Heart left ventricle (tissue), 13 donors: ENCODE results near the gene P2RY12.

Source experiments
- POLR2A ChIP-seq, 2 donors: fragments of 450-650 bp; IDR thresholded peaks; one replicate each; pipeline ENCODE4 v1.6.1; 2017; ENCODE audit warnings: antibody characterized with exemption in 2 of 2, mild to moderate bottlenecking in 2 of 2, moderate library complexity in 2 of 2
- TF ChIP-seq, protein P1 (sequence below), 12 donors: fragments of 200-600 bp; sonication (generic) in 4 of 12; IDR thresholded peaks; one replicate each; pipeline versions ENCODE4 v1.5.0 to v1.8.0; 2018 to 2022; ENCODE audit warnings: antibody characterized with exemption in 12 of 12, mild to moderate bottlenecking in 5 of 12
- donor health status: ischemic (EF 13 %, LVEDD 7.1; RV severe dilation, severe dysfunction).
- donor health status: DM: no; HTN: yes; CAD: no.
- donor health status: DM: no; HTN: no; CAD: no.
- donor health status: ischemic (EF 25% LVEDD 6.9; RV normal size, moderate dysfunction).
- donor health status: ischemic (EF 25% LVEDD 5.7; RV mildly dilated, moderate dysfunction).
- donor health status: ischemic (EF 35%, LVEDD 5.7; RV mildly dilated, moderate dysfunction).
- donor health status: nonischemic (EF 11% LVEDD 7.7; RV severe dilation, severe dysfunction).
- donor health status: DM: yes; HTN: yes; CAD: no.
- donor health status: PGD.
- donor health status: ischemic (EF 29% LVEDD 5.4; RV normal size, mild dysfunction).
- donor health status: nonischemic (EF 23%, LVEDD 6.1; RV moderate dilation, normal function).

DNA sequence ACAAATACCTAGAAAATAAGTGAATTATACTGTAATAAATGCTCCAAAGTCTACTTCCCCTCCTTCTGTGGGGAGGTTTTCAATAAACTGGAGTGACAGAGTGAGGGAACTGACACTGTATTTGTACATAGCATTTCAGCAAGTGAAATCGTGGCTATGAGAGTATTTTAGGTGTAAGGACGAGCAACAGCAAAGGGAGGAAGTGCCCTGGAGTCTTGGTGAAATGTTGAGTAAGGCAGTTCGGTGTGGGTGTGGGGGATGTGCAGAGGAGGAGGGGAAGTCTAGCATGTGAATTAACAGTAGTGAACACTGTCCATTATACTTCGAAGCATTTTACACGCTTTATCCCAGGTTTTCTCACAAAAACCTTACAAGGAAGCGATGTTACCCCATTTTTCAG lies 37.1 kb downstream of the P2RY12 start:
- TF ChIP-seq, protein P1, sequence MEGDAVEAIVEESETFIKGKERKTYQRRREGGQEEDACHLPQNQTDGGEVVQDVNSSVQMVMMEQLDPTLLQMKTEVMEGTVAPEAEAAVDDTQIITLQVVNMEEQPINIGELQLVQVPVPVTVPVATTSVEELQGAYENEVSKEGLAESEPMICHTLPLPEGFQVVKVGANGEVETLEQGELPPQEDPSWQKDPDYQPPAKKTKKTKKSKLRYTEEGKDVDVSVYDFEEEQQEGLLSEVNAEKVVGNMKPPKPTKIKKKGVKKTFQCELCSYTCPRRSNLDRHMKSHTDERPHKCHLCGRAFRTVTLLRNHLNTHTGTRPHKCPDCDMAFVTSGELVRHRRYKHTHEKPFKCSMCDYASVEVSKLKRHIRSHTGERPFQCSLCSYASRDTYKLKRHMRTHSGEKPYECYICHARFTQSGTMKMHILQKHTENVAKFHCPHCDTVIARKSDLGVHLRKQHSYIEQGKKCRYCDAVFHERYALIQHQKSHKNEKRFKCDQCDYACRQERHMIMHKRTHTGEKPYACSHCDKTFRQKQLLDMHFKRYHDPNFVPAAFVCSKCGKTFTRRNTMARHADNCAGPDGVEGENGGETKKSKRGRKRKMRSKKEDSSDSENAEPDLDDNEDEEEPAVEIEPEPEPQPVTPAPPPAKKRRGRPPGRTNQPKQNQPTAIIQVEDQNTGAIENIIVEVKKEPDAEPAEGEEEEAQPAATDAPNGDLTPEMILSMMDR (IDR thresholded peaks at IDR 0.05): no peak
- TF ChIP-seq POLR2A (IDR thresholded peaks at IDR 0.05): no peak
